Stimulated activated CD4-positive, alpha-beta T cell treated with anti-CD3 and anti-CD28 coated beads, Interleukin-4, amount 100 ng/mL, for 24 hours (primary cell): ENCODE results near the gene VWA7.
"Not testable (repeated sequence)": the region's sequence is repeated elsewhere in the genome, so short reads cannot be mapped to it uniquely, and the experiment has no call there.

Experiments used
- DNase-seq: peaks from one replicate; pipeline ENCODE4 v3.0.0-alpha.2; 2020

Gene VWA7

DNA sequence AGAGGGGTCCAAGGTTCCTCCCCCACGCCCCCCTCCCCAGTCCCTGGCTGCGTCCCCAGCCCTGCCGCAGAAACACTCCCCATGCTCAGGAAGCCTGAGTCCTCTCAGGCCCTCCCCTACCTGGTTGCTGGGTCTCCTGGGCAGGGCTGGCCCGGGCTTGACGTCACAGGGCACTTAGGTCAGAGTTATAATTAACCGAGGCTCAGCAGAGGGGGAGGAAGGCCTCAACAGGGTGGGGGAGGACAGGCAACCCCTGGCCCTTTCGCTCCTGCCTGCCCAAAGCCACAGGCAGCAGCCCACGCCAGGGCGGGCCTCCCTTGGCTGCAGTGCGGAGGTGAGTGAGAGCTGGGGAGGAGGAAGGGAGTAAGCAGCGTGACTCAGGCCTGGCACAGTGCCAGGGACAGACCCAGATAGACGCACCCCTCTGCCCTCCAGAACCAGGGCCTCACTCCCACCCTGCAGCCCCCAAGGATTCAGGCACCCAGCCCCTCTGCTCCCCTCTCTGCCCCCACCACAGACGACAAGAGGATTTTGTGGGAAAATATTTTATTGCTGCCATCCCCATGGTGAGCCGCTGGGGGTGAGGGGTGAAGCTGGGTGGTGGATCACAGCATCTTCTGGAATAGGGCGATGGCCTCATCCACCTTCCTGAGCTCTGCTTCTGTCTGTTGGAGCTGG is at the start of gene VWA7:
TSS of gene VWA7 (minus strand) at position 340 of the 678 bp plus-strand sequence. CDS start 549 bp downstream, outside the sequence.
- DNase-seq = peak; percentile 80

DNA sequence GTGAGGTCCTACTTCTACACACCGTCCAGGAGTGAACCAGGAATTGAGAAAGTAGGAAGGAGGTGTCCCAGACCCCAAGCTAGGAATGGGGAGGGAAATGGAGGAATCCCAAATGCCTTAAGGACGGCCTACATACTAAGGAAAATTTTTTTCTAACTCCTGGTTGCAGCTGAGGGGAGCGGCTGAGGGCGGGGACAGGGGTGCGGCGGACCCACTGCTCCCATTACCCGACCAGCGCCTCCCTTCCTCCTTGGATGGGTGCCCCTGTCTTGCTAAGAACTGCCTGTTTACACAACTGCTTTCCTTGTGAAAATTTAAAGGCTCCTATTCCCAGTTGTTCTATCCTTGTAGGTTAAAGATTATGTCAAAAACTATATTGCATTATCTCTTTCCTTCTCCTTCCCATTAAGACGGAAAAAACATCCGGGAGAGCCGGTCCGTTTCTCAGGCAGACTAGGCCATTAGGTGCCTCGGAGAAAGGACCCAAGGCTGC is 49.7 kb upstream of the VWA7 start:
- peak; percentile 49 for DNase-seq

GRCh38 chr6:31825553-31825952 is 48.4 kb upstream of the VWA7 start:
- DNase-seq = no peak

GRCh38 chr6:31823592-31824196 is 46.6 kb upstream of the VWA7 start:
- not testable (repeated sequence) for DNase-seq

GRCh38 chr6:31822036-31822821 is 45.1 kb upstream of the VWA7 start:
- DNase-seq = peak; percentile 65

DNA sequence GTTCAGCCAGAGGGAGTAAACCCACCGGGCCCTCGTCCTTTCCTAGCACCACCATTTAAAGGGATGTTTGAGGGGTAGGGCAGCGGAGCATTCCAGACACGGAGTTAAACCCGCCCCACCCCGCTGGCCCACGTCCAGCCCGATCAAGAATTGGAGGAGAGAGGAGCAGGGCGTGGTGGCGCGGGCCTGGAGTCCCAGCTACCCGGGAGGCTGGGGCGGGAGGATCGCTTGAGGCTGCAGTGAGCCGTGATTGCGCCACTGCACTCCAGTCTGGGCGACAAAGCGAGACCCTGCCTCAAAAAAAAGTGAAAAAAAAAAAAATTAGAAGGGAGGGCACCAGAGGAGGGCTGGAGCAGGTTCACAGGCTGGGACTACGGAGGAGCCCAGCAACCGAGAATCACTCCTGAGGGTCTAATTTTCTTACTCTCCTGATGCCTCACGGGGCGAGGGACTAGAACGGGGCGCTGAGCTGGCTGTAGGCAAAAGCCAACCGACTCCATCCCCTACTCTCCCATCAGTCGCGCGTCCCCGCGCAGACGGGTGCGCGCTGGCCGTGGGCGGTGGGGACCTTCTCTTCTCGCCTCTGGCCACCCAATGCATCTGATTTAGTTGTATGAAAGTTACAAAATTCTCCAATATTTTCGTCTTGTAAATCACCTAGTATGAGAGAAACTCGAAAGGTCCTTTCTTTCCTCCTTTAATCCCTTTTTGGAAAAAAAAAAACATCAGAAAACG is 44.3 kb upstream of the VWA7 start:
- DNase-seq = peak; percentile 75

- DNase-seq = not testable (repeated sequence)
These were observed 43.3 kb upstream of the VWA7 start for GRCh38 chr6:31820399-31820798.

GRCh38 chr6:31819871-31820299 is 42.8 kb upstream of the VWA7 start:
- DNase-seq = no peak

- not testable (repeated sequence) for DNase-seq
These were observed 40.9 kb upstream of the VWA7 start for GRCh38 chr6:31817929-31818511.

DNA sequence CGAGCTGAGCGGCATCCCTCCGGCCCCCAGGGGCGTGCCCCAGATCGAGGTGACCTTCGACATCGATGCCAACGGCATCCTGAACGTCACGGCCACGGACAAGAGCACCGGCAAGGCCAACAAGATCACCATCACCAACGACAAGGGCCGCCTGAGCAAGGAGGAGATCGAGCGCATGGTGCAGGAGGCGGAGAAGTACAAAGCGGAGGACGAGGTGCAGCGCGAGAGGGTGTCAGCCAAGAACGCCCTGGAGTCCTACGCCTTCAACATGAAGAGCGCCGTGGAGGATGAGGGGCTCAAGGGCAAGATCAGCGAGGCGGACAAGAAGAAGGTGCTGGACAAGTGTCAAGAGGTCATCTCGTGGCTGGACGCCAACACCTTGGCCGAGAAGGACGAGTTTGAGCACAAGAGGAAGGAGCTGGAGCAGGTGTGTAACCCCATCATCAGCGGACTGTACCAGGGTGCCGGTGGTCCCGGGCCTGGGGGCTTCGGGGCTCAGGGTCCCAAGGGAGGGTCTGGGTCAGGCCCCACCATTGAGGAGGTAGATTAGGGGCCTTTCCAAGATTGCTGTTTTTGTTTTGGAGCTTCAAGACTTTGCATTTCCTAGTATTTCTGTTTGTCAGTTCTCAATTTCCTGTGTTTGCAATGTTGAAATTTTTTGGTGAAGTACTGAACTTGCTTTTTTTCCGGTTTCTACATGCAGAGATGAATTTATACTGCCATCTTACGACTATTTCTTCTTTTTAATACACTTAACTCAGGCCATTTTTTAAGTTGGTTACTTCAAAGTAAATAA is 40.2 kb upstream of the VWA7 start:
- not testable (repeated sequence) for DNase-seq

GRCh38 chr6:31815025-31815838 is 38.1 kb upstream of the VWA7 start, which contains the start of the genes HSPA1A and HSPA1L:
HSPA1A (plus strand) TSS chr6:31815543; CDS start chr6:31815757, 214 bp downstream.
HSPA1L (minus strand) TSS chr6:31815283; CDS start chr6:31811972, 3,311 bp downstream.
- peak; percentile 65 for DNase-seq

DNA sequence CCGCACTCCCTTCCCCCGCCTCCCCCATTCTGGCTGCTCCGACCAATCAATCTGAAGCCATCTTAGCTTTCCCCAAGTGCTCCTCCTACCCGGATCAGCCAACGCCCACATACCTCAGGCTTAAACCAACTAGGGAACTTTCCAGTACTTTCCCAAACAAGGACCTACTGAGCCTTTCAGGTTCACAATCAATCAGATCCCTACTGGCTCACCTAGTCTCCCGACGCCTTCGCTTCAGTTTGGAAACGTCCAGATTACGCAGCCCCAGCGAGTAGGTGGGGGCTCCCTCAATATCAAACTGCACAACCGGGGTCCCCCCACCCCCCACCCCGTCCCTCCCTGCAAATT is 37.5 kb upstream of the VWA7 start:
- peak; percentile 72 for DNase-seq

DNA sequence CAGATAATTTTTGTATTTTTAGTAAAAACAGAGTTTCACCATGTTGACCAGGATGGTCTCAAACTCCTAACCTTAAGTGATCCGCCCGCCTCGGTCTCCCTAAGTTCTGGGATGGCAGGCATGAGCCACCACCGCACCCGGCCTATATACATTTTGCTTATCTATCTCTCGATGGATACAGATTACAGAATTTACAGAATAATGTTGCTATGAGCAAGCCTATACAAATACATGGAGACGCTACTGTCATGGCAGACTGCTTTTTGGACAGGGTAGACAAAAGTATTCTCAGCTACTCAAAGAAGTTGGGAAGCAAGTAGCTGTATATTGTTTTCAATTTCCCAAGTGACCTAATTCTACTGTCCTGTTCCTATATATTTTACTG is 36.3 kb upstream of the VWA7 start:
- no peak for DNase-seq

DNA sequence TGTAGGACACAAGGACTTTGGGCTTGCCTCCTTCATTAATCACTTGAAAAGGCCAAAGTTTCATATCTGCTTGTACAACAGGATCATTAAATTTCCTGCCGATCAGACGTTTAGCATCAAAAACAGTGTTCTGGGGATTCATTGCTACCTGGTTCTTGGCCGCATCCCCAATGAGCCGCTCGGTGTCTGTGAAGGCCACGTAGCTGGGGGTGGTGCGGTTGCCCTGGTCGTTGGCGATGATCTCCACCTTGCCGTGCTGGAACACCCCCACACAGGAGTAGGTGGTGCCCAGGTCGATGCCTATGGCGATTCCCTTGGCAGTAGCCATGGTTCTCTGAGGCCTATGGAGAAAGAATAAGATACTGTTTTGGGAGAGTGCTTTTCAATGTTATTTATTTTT is 34.5 kb upstream of the VWA7 start:
- no peak for DNase-seq

DNA sequence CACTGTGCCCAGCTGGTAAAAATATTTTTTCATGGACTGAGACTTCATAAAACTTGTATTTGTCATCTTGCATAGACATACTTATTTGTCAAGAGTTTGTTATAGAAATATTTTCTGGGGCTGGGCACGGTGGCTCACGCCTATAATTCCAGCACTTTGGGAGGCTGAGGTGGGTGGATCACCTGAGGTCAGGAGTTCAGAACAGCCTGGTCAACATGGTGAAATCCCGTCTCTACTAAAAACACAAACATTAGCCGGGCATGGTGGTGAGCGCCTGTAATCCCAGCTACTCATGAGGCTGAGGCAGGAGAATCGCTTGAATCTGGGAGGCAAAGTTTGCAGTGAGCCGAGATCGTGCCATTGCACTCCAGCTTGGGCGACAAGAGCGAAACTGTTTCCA is 31.5 kb upstream of the VWA7 start:
- not testable (repeated sequence) for DNase-seq

DNA sequence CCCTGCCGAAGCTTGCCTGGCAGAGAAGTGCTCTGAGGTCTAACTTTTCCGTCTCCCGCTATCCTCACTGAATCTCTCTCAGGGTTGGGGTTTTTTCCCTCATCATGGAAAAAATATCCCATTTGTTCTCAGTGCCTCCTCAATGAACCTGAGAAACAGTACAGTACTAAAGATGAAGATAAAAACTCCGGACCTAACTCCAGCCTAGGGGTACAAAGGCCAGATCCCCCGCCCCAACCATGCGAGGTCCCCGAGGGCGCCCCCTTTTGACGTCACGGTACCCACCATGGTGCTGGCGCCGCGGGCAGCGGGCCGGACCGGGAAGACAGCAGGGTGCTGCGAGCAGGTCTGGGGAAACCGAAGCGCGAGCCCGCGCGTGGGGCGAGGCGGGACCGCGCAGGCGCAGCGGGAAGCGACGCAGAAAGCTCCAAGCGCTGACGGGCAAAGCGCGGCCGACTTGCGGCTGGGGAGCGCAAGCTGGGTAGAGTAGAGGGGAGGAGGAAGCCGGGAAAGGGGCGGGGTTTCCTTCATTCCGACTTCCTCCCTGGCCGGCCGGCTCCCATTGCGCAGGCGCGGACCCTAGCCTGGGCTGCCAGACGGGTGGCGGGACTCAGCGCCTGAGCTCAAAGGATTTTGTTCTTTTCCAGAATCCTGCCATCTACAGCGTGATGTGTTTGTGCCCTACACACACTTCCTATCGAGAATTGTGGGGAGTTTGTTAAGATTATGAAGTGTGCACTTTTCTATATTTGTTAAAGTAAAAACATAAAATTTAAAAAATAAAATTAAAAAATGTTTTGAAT is 29.5 kb upstream of the VWA7 start, which contains the start of gene LSM2:
TSS of gene LSM2 (minus strand) at position 497 of the 803 bp plus-strand sequence. CDS start at position 288, 209 bp downstream.
- DNase-seq = peak; percentile 98

GRCh38 chr6:31805939-31806469 is 28.9 kb upstream of the VWA7 start:
- no peak for DNase-seq

GRCh38 chr6:31801031-31801927 is 24.2 kb upstream of the VWA7 start:
- not testable (repeated sequence) for DNase-seq
